ENCODE data around the gene HJURP. TPM values are rescaled to one million over a fixed set of nuclear protein-coding genes. Genes with fewer than 3 reads are reported as not detected.

Gene HJURP
- total and polyA plus RNA-seq, 9 of the 15 experiments (the other 6 are each of a cell fraction or from before 2014, with no cell fraction given), result 13.8 to 102 (median 28.3) TPM

DNA sequence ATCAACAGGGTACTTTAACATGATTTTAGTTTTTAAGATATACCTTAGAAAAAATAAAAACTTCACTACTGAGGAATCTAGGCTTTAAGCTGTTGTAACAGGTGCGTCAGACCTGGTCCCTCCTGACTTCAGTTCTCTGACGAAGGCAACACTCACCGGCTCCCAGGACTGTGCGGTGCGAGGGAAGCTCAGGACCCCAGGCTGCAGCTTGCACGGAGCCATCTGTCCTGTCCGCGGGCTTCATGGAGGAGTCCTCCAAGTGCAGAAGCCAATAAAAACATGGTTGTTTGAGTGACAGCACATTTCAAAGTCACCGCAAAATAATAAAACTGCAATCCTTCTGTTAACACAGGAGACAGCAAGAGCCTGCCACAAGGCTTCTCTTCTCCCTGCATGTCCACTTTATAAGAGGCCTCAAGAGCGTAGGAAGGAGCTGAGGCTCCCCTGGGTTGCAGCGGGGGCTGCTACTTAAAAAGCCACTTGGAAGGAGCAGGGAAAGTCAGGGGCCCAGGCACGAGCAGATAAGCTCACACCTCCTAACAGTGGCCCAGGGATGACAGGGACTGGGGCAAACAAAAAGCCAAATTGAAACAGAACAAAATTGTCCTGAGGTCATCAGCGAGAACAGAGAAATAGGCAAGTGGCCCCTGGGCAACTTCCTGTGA is 4.6 kb downstream of the HJURP start:
- H3K9me3 ChIP-seq (replicated peaks; ENCODE audit: control insufficient read depth, insufficient read depth, low read depth, low read length), result no peaks in the 10 kb centered on the region
- WGBS (ENCODE audit: insufficient coverage, low coverage, missing lambda C conversion rate), result 96% methylated on average over 9 of the region's 13 CpGs
- TF ChIP-seq JUND (IDR thresholded peaks at IDR 0.05; ENCODE audit: borderline replicate concordance, low read depth, low read length) (no peak), JUND (tag; IDR thresholded peaks at IDR 0.05; ENCODE audit: borderline replicate concordance, low read depth, low read length) (no peak), NELFE (IDR thresholded peaks at IDR 0.05; ENCODE audit: insufficient read depth, insufficient read length) (no peak), NR3C1 (CRISPR knock-in tag; IDR thresholded peaks at IDR 0.05) (no peak), TAF1 (IDR thresholded peaks at IDR 0.05; ENCODE audit: control insufficient read depth, extremely low read depth, insufficient read depth, low read length, severe bottlenecking) (no peak), RBM25 (IDR thresholded peaks at IDR 0.05; ENCODE audit: low read depth, low read length, severe bottlenecking) (no peak), CAMTA2 (CRISPR knock-in tag; conservative IDR thresholded peaks at IDR 0.05) (no peak), ZNF583 (CRISPR knock-in tag; IDR thresholded peaks at IDR 0.05) (no peak), ARID3A (IDR thresholded peaks at IDR 0.05; ENCODE audit: borderline replicate concordance, low read depth, low read length) (no peak), NFATC3 (IDR thresholded peaks at IDR 0.05) (no peak), ZEB2 (IDR thresholded peaks at IDR 0.05) (no peak), ZNF766 (CRISPR knock-in tag; conservative IDR thresholded peaks at IDR 0.05) (no peak), GTF2F1 (IDR thresholded peaks at IDR 0.05; ENCODE audit: low read depth, low read length) (no peak)
- ATAC-seq (no peak), DNase-seq (ENCODE audit: extremely low read depth in 1 of 4, low spot score in 3 of 4) (no peak), FAIRE-seq (no peak)
- H3K4me3 ChIP-seq, result no peak overlapping the region
- peaks cover 4% of the 10 kb centered on the region for H3K9me1 ChIP-seq (ENCODE audit: control insufficient read depth, insufficient read depth, low read length)
- intact Hi-C loops (cut with micrococcal nuclease) (loop anchor here (10.0 kb wide), 1 partner anchor 1265 kb away; no protein-coding TSS in a partner anchor), in situ Hi-C loops (cut with MboI) (loop anchor here (25.0 kb wide), 1 partner anchor 688 kb away; no protein-coding TSS in a partner anchor)
- peaks cover 8 to 10% of the 10 kb centered on the region in 2 experiments; a peak in 4 of 5 replicates for H3K4me1 ChIP-seq (replicated peaks in 1 of 2; ENCODE audit: control insufficient read depth in 2 of 2, insufficient read depth in 2 of 2, low read length in 2 of 2)
- H3K27ac ChIP-seq (ENCODE audit: extremely low read depth, low read depth, low read length), result no peak overlapping the region; the same call in 2 of the 3 replicates
- H2AFZ ChIP-seq (ENCODE audit: low read depth, low read length), result no peak overlapping the region
- H3K36me3 ChIP-seq (ENCODE audit: control insufficient read depth, insufficient read depth, low read length), result peaks cover 87% of the 10 kb centered on the region
- H3K9ac ChIP-seq (ENCODE audit: insufficient read depth in 1 of 2, low read depth in 2 of 2, low read length in 2 of 2), result no peak overlapping the region
- no TSS peak for BruUV-seq (replicated peaks)
- H3K4me2 ChIP-seq (ENCODE audit: insufficient read depth, low read length), result no peak overlapping the region
- CTCF ChIA-PET (ENCODE audit: low intra/inter-chr PET ratio), result no interaction called here
- no peaks in the 10 kb centered on the region for H4K20me1 ChIP-seq (replicated peaks; ENCODE audit: control insufficient read depth, insufficient read depth, low read length)
- H3K79me2 ChIP-seq (ENCODE audit: control insufficient read depth, insufficient read depth, low read length), result peaks cover 81% of the 10 kb centered on the region
- H3K27me3 ChIP-seq (ENCODE audit: control insufficient read depth in 2 of 2, insufficient read depth in 2 of 2, low read length in 2 of 2), result no peaks in the 10 kb centered on the region
- POLR2A ChIA-PET, result interaction anchor here (0.7 to 2.1 kb wide), 3 partner anchors 8 to 701 kb away, joined by 3 to 7 read pairs (median 6); no protein-coding TSS in a partner anchor

Measured in K562 (cell line).